K562 (cell line): ENCODE data around the gene TNNT1. TPM values are rescaled to one million over a fixed set of nuclear protein-coding genes. Genes with fewer than 3 reads are reported as not detected.

Source experiments
- BHLHE40 ChIP-seq: IDR thresholded peaks from 2 replicates; pipeline ENCODE4 v1.6.1; 2011; ENCODE audit warnings: low read length, improper control_type of control experiment
- CREB1 ChIP-seq, 2 experiments: sonication (generic) in 1 of 2; formaldehyde crosslinking in 1 of 2; IDR thresholded peaks; 2 replicates each; pipeline versions ENCODE4 v1.6.1 to v1.8.0; 2012 to 2022; ENCODE audit warnings: inconsistent platforms in 1 of 2, mild to moderate bottlenecking in 1 of 2, missing genetic modification reagents in 1 of 2, moderate library complexity in 1 of 2
- CTBP1 ChIP-seq: fragments of 450-650 bp; IDR thresholded peaks from 2 replicates; pipeline ENCODE4 v1.6.1; 2016; ENCODE audit warnings: borderline replicate concordance
- FOXO4 ChIP-seq: fragments of 450-650 bp; formaldehyde crosslinking; IDR thresholded peaks from 2 replicates; pipeline ENCODE4 v1.4.0; 2020; ENCODE audit warnings: mild to moderate bottlenecking, moderate library complexity
- HDAC2 ChIP-seq: fragments of 450-650 bp; IDR thresholded peaks from 2 replicates; pipeline ENCODE4 v1.6.1; 2016; ENCODE audit warnings: mild to moderate bottlenecking
- HLTF ChIP-seq: fragments of 450-650 bp; IDR thresholded peaks from 2 replicates; pipeline ENCODE4 v1.6.1; 2016
- KAT2B ChIP-seq: IDR thresholded peaks from one replicate; pipeline ENCODE4 v1.6.1; 2012; ENCODE audit warnings: low read depth, mild to moderate bottlenecking, control low read depth, inconsistent platforms, low read length, moderate library complexity
- MBD2 ChIP-seq: sonication (generic); IDR thresholded peaks from 2 replicates; pipeline ENCODE4 v1.6.1; 2016; ENCODE audit warnings: low read depth, borderline replicate concordance
- MCM5 ChIP-seq: fragments of 450-650 bp; IDR thresholded peaks from 2 replicates; pipeline ENCODE4 v1.6.1; 2016; ENCODE audit warnings: low read depth
- MYC ChIP-seq, 2 experiments: fragments of 250-450 bp in 1 of 2; sonication (Bioruptor Pico) in 1 of 2; IDR thresholded peaks; 2 replicates each; pipeline versions ENCODE4 v1.5.1 to v1.6.1; 2012 to 2021; ENCODE audit warnings: low read depth in 2 of 2, borderline replicate concordance in 1 of 2, improper control_type of control experiment in 1 of 2, low read length in 1 of 2, mild to moderate bottlenecking in 1 of 2, moderate library complexity in 1 of 2
- NCOA4 ChIP-seq: fragments of 450-650 bp; IDR thresholded peaks from 2 replicates; pipeline ENCODE4 v1.6.1; 2018; ENCODE audit warnings: mild to moderate bottlenecking; ENCODE audit not compliant: partially characterized antibody
- NFIX ChIP-seq: fragments of 250-450 bp; sonication (Bioruptor Pico); IDR thresholded peaks from 2 replicates; pipeline ENCODE4 v1.4.0; 2020; ENCODE audit warnings: low read depth, mild to moderate bottlenecking, moderate library complexity
- PHB ChIP-seq: fragments of 250-450 bp; sonication (Bioruptor Pico); IDR thresholded peaks from 2 replicates; pipeline ENCODE4 v1.5.0; 2021
- SMAD4 ChIP-seq: fragments of 250-450 bp; sonication (Bioruptor Pico); conservative IDR thresholded peaks from 2 replicates; pipeline ENCODE4 v1.8.0; 2021; ENCODE audit warnings: inconsistent platforms, mild to moderate bottlenecking, moderate library complexity
- TAF7 ChIP-seq: fragments of 450-650 bp; IDR thresholded peaks from 2 replicates; pipeline ENCODE4 v1.6.1; 2016; ENCODE audit warnings: missing genetic modification characterization, missing compliant biosample characterization
- ZC3H4 ChIP-seq: sonication (generic); formaldehyde crosslinking; IDR thresholded peaks from 2 replicates; pipeline ENCODE4 v1.9.0; 2021; ENCODE audit warnings: missing genetic modification reagents, borderline replicate concordance
- ZFP36 ChIP-seq: fragments of 150-350 bp; IDR thresholded peaks from 2 replicates; pipeline ENCODE4 v1.6.1; 2018; ENCODE audit warnings: low read length, low read depth; ENCODE audit not compliant: partially characterized antibody
- ZNF445 ChIP-seq: fragments of 250-450 bp; sonication (Bioruptor Pico); IDR thresholded peaks from 2 replicates; pipeline ENCODE4 v1.4.0; 2020; ENCODE audit warnings: low read depth, mild to moderate bottlenecking, moderate library complexity
- ZNF668 ChIP-seq: fragments of 250-450 bp; sonication (Bioruptor Pico); IDR thresholded peaks from 2 replicates; pipeline ENCODE4 v1.8.0; 2022; ENCODE audit warnings: mild to moderate bottlenecking, inconsistent platforms
- ZNF696 ChIP-seq: fragments of 250-450 bp; sonication (Bioruptor Pico); conservative IDR thresholded peaks from 2 replicates; pipeline ENCODE4 v1.4.0; 2020; ENCODE audit warnings: mild to moderate bottlenecking, moderate library complexity
- ZSCAN32 ChIP-seq: fragments of 450-650 bp; formaldehyde crosslinking; IDR thresholded peaks from 2 replicates; pipeline ENCODE4 v1.4.0; 2020; ENCODE audit warnings: mild to moderate bottlenecking, moderate library complexity
- polyA plus RNA-seq, 8 experiments: library from polyadenylated mRNA; depleted of rRNA in 4 of 8; stranded (reverse) in 5 of 8; unstranded in 3 of 8; fragments of >200 nt; fragmentation: Nextera tagmentation in 2 of 8; fragmentation: Illumina TruSeq in 1 of 8; extraction: Ambion mirVana in 2 of 8; extraction: Trizol in 1 of 8; gene quantifications; 2 replicates each; pipeline versions ENCODE4 v1.2.1 to v1.2.3, GENCODE V29; 2011 to 2014; ENCODE audit warnings: inconsistent platforms in 1 of 8, missing spikeins in 1 of 8
- total RNA-seq, 7 experiments: library from RNA; depleted of rRNA in 6 of 7; stranded (reverse); fragments of >200 nt in 6 of 7; fragmentation: Illumina TruSeq in 2 of 7; extraction: Trizol in 2 of 7; gene quantifications; 2 replicates each; pipeline versions ENCODE4 v1.2.1 to v1.2.3, GENCODE V29; 2011 to 2021; ENCODE audit warnings: low replicate concordance in 1 of 7
- TF ChIP-seq, protein P1 (sequence below): fragments of 250-450 bp; sonication (Bioruptor Pico); IDR thresholded peaks from 2 replicates; pipeline ENCODE4 v1.5.0; 2021; ENCODE audit warnings: mild to moderate bottlenecking, borderline replicate concordance
- TF ChIP-seq, protein P2 (sequence below): fragments of 450-650 bp; conservative IDR thresholded peaks from 2 replicates; pipeline ENCODE4 v1.6.1; 2016; ENCODE audit warnings: missing genetic modification characterization, low read depth, mild to moderate bottlenecking, missing compliant biosample characterization, moderate library complexity

The TNNT1 gene
- total and polyA plus RNA-seq, 9 of the 15 experiments (the other 6 are each of a cell fraction or from before 2014, with no cell fraction given): 31.8 to 390 (median 227) TPM

GRCh38 chr19:55165952-55166529 lies 17.0 kb upstream of the TNNT1 start (continued):
- TF ChIP-seq CREB1 (IDR thresholded peaks at IDR 0.05) (no peak), CREB1 (CRISPR knock-in tag; IDR thresholded peaks at IDR 0.05) (no peak; the same call in 1 of the 2 replicates), NFIX (no peak), FOXO4 (CRISPR knock-in tag) (no peak), MBD2 (no peak; the same call in 1 of the 2 replicates), TAF7 (tag) (no peak), PHB (CRISPR knock-in tag) (peak; percentile 86; the same call in 1 of the 2 replicates), HDAC2 (peak; percentile 44; the same call in 1 of the 2 replicates), ZNF668 (CRISPR knock-in tag) (no peak), NCOA4 (no peak), ZNF445 (no peak), CTBP1 (peak; percentile 50), BHLHE40 (0 out of 2 replicates have a peak, but pooled peaks have one; percentile 34), ZC3H4 (CRISPR knock-in tag) (no peak), ZSCAN32 (CRISPR knock-in tag) (no peak), KAT2B (peak; percentile 91), MCM5 (no peak), SMAD4 (CRISPR knock-in tag) (peak; percentile 61; the same call in 1 of the 2 replicates), HLTF (peak; percentile 50; the same call in 1 of the 2 replicates), MYC (IDR thresholded peaks at IDR 0.05; ENCODE audit: low read depth, low read length) (0 out of 2 replicates have a peak, but pooled peaks have one; percentile 12), MYC (CRISPR knock-in tag; IDR thresholded peaks at IDR 0.05; ENCODE audit: borderline replicate concordance, low read depth) (no peak), ZFP36 (no peak), ZNF696 (CRISPR knock-in tag) (no peak)
- TF ChIP-seq, protein P1, sequence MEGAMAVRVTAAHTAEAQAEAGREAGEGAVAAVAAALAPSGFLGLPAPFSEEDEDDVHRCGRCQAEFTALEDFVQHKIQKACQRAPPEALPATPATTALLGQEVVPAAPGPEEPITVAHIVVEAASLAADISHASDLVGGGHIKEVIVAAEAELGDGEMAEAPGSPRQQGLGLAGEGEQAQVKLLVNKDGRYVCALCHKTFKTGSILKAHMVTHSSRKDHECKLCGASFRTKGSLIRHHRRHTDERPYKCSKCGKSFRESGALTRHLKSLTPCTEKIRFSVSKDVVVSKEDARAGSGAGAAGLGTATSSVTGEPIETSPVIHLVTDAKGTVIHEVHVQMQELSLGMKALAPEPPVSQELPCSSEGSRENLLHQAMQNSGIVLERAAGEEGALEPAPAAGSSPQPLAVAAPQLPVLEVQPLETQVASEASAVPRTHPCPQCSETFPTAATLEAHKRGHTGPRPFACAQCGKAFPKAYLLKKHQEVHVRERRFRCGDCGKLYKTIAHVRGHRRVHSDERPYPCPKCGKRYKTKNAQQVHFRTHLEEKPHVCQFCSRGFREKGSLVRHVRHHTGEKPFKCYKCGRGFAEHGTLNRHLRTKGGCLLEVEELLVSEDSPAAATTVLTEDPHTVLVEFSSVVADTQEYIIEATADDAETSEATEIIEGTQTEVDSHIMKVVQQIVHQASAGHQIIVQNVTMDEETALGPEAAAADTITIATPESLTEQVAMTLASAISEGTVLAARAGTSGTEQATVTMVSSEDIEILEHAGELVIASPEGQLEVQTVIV: 0 out of 2 replicates have a peak, but pooled peaks have one; percentile 41
- TF ChIP-seq, protein P2, sequence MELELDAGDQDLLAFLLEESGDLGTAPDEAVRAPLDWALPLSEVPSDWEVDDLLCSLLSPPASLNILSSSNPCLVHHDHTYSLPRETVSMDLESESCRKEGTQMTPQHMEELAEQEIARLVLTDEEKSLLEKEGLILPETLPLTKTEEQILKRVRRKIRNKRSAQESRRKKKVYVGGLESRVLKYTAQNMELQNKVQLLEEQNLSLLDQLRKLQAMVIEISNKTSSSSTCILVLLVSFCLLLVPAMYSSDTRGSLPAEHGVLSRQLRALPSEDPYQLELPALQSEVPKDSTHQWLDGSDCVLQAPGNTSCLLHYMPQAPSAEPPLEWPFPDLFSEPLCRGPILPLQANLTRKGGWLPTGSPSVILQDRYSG (tag): no peak
